GM21367 (cell line): ENCODE measurements around the gene ARHGAP22.

ENCODE experiments used
- ATAC-seq: cut with Tn5 transposase; IDR thresholded peaks from one replicate; pipeline ENCODE4 v1.9.1; 2021; ENCODE audit not compliant: unreplicated experiment

The ARHGAP22 gene

GRCh38 chr10:48454302-48455054 is 150.4 kb downstream of the ARHGAP22 start:
- ATAC-seq = no peak

DNA sequence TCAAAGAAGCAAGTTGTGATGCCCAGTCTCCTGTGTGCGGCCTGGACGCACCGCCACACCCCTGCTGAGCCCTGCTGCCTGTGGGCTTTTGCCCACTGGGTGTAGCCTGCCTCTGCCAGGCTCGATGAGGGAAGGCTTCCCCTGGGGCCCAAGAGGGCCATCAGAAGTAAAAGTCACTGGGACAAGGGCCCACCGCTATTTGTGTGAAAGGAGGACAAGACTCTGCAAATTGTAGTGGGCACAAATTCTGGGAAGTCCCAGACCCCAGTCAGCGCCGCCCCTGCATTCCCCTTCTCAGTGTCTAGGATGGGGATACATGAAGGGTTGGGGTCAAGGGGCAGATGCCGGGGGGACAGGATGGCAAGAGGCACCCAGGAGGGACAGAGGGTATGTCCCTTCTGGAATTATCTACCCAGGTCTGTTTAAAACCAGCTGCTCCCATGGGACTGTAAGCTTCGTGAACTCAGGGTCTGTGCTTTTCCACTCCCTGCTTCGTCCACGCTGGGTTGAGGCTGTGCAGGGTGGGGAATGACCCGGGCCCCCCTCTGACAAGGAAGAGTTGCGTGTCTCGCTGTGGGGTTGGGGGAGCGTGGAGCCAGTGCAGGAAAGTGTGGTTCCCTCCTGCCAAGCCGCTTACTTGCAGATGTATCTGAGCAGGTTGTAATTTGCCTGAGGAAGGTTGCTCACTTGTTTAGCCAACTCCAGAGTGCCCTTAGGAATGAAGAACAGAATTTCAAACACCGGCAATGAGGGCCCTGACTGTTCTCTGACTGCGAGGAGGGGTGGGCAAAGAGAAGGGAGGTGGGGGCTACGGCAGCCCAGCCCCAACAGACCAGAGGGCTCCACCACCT is 151.2 kb downstream of the ARHGAP22 start:
- ATAC-seq = no peak

DNA sequence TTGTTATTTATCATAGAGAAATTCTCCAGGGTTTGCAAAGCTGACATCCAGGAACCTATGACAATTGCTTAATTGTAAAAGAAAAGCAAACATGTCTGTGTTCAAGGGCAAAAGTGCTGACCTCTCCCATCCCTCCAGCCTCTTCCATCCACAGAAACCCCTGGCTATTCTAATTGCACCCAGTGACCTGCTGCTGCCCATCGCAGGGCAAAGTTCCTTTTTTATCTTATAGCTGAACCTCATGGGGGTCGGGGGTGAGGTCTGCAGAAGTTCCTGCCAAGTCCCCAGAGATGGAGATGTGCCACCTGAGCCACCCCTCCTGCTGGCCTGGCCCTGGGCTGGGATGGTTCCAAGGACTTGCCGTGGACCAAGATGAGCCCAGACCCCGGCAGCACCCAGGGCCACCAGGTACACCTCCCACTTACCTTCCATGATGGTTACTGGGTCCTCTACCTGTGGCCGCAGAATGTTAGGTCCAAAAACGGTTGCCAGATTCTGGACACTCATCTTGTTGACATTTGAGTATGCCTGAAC is 151.9 kb downstream of the ARHGAP22 start:
- no peak for ATAC-seq

DNA sequence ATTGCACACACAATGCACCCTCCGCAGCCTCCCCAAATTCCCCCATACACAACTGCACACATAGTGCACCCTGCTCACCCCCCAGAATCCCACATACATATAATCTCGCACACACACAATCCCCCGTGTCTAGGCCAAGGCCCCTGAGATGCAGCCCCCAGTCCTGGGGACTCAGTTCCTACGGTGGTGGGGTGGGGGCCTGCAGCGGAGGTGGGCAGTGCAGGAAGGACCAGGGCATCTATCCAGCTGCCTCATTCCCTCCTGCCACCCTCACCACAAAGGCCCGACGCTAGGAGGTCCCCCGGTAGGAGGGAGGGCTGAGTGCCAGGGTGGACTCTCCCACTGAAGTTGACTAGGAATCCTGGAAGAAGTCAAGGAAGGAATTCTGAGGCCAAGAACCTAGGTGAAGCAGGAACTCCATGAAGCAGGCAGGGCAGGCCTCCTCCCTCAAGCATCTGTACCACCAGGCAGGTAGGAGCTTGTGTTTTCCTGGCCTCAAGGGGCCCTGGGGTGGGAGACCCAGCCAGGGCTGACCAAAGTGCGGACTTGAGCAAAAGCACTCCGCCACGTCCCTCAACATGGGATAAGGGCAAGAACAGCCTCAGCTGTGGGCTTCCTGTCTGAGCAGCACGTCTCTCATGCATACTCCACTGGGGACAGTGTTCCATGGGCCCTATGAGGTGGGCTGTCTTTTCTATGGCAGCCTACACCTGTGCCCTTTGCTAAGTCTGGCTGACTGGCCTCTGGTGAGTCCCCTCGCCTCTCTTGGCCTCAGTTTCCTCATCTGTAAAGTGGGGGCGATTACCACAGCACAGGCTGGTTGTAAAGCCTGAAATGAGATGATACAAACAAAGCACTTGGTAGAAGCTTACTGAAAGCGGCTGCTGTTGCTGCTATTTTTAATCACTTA is 152.6 kb downstream of the ARHGAP22 start:
- no peak for ATAC-seq

DNA sequence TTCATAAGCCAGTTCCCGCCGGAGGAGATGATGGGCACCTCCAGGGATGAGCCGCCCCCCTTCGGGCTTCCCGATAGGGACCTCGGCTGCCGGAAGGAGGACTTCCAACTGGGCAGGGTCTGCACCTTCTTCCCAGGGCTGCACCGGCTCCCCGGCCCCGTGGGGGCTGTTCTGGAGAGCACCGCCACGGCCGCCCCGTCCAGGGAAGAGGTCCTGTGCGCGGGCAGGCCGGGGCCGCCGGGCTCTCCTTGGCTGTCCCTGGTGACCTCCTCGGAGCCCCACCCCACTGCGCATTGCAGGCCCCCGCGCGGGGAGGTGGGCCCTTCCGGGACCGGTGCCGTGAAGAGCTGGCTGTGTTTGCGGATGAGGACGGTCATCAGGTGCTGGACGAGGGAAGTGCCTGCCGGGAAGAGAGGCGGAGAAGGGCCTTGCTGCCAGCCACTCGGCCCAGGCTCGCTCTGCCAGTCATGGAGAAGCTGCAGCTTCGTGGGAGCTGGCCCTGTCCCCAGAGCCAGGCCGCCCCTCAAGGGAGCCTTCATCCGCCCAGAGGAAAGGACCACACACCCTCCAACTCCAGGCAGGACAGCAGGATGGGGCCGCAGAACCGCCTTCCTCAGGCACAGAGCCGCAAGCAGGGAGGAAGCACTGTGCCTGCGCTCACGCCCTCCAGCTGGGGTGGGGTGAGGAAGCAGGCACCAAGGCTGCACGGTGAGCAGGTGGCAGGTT is 154.0 kb downstream of the ARHGAP22 start:
- no peak for ATAC-seq

- ATAC-seq = no peak
These were observed 154.6 kb downstream of the ARHGAP22 start for GRCh38 chr10:48450233-48450740.

- no peak for ATAC-seq
These were observed 155.2 kb downstream of the ARHGAP22 start for GRCh38 chr10:48449501-48450232.

- no peak for ATAC-seq
These were observed 156.1 kb downstream of the ARHGAP22 start for GRCh38 chr10:48448796-48449195.

DNA sequence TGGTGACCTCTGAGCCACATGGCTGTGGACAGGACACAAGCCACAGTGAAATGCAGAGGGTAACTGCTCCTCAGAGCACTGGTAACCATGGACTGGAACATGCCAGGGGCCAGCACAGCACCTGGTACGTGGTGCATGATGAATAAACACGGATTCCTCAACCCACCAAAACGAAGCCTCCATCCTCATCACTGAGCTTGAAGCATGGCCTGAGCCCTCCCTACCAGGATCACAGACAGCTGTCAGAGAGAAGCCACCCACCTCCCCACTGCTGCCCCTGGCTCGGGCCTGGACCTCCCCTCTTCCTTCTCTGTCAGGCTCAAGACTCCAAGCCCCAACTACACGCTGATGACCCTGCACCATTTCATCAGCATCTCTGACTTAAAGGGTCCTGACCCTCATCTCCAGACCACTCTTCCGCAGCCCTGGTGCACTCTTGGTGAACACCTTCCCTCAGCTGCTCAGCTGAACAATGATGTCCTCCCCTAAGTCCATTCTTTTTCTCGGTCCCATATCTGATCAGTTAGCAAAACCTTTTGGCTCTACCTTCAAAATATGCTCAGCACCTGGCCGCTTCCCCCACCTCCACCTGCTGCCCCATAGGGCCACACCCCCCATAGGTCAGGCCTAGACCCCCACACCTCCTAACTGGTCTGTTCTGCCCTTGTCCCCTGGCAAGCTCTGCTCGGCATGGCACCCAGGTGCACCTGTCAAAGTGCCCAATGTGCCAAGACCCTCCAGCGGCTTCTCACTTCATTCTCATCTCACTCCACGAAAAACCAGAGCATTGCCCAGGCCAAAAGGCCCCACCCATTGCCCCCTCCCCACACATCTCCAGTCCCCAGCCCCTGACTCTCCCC is 157.3 kb downstream of the ARHGAP22 start:
- no peak for ATAC-seq

- ATAC-seq = no peak
These were observed 158.1 kb downstream of the ARHGAP22 start for GRCh38 chr10:48446785-48447184.

DNA sequence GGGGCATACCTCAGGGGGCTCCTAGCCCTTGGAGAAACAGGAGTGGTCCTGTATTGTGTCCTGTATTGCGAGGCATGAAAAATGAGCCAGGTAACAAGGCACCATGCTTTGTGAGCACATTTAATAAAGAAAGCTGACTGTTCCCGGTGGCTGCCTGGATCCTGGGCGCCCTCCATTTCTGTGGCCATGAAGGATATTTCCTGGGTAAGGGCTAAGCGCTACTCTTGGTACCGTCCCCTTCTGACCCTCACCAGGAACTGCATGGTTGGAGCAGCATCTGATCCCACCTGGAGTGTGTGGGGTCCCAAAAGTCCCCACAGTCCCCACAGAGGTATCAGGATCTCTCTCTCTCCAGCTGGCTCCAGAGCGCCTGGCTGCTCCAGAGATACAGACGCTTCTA is 158.9 kb downstream of the ARHGAP22 start:
- no peak for ATAC-seq

- no peak for ATAC-seq
These were observed 159.7 kb downstream of the ARHGAP22 start for GRCh38 chr10:48444861-48445841.

GRCh38 chr10:48444266-48444665 is 160.6 kb downstream of the ARHGAP22 start:
- ATAC-seq = no peak

DNA sequence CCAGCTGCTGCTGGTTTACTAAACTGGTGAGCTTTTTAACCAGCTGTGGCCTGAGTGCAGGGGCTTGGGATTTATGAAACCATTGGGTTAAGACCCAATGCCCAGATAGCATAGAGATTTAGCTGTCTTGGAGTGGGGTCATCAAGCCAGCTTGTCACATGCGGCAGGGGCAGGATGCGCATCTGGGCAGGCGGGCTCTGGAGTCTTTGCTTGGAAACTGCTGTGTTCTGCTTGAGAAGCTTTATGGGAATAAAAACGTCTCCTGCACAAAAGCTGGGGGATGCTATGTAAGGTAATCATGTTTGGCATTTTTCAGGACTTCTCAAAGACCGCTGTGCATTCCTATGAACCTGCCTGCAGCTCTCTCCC is 162.1 kb downstream of the ARHGAP22 start:
- no peak for ATAC-seq

DNA sequence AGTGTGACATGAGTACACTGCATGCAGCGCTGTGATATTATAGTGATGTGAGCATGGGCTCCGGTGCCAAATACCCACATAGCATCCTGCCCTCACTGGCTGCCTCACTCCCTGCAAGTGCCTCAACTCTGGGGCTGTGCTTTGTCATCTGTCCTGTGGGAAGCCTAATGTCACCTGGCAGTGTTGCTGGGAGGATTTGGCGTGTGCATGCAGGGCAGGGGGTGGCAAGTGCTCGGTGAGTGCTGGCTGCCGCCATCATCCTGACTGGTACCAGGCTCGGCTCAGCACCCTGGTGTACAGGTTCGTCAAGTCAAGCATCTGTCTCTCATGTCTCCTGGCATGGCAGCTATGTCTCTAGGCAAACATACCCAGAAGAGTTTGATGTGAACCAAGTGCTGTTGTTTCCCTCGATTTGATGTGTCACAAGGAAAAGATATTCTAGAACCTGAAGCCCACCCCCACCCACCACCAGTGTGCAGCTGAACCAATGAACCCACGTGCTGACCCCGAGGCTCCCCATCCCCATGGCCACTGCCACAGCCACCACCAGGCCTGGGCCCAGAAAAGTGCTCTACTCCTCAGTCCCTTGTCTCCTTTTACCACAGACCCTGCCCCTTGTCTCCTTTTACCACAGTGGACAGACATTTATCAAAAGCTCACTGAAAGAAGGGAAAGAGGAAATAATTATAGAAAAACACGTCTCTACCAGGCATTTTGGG is 162.6 kb downstream of the ARHGAP22 start:
- no peak for ATAC-seq

- ATAC-seq = no peak
These were observed 164.1 kb downstream of the ARHGAP22 start for GRCh38 chr10:48440771-48441170.

DNA sequence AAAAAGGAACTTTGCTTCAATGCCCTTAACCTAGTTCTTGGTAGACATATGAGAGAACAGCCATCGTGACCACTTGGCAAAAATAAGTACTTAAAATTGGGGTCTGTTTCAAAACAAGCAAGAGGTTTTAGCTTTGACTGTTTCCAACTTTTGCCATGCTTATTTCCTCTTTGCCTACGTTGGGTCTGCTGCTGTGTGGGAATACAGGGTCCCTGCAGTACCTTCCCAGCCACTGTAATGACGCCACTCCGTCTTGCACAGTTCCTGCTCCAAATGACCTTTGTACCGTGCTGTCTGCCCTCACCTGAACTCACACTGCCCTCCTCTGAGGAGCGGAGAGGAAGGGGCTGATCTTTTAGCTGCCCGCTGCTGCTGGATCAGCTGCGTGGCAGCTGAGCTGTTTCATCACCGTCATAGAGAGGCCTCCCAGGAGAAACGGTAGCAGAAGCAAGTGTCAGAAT is 165.3 kb downstream of the ARHGAP22 start:
- ATAC-seq = no peak
